Activated CD4-positive, alpha-beta T cell treated with anti-CD3 and anti-CD28 coated beads, Interleukin-2, amount 50 U/mL, for 16 hours (primary cell): ENCODE measurements around the gene RABGAP1L.
A peak's percentile ranks its signal among the peaks of the same experiment; 100 is the strongest.
"Not testable (repeated sequence)": the region's sequence is repeated elsewhere in the genome, so short reads cannot be mapped to it uniquely, and the experiment has no call there.

Experiments used
- DNase-seq: peaks from one replicate; pipeline ENCODE4 v3.0.0-alpha.2; 2020

RABGAP1L gene

DNA sequence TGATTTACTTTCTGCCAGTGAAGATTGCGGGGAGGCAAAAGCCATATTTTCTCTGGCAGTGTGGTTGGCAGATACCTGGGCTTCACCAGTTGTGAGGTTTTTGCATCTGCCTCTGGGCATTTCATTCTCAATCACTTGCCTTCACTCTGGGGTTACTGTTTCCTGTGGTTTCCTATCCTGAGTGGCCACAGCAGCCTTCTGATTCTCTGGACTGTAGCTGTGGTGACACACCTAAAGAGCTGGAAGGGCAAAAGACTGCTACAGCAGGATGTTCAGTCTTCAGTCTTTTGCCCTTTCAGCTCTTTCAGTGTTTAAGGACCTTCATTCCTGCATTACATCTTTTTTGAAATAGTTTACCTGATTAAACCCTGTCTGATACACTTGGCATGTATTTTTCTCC, 237.9 kb downstream of the RABGAP1L start:
- peak; percentile 12 for DNase-seq

DNA sequence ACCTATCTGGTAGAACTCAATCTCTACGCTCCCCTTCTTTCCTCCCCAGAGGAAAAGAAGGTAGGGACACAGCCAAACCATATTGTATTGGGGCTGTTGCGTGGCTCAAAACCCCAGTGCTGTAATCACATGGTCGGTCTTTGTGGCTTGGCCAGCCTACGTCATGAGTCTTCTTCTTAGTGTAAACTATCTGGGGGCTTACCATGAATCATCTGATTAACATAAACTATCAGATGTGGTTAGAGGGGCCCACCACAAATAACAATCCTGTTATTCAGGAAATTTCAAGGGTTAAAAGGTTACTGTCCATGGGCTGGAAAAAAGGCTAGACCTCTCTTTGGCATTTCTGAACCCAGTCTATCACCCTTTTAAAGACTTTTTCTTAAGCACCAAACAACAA, 238.9 kb downstream of the RABGAP1L start:
- no peak for DNase-seq

DNA sequence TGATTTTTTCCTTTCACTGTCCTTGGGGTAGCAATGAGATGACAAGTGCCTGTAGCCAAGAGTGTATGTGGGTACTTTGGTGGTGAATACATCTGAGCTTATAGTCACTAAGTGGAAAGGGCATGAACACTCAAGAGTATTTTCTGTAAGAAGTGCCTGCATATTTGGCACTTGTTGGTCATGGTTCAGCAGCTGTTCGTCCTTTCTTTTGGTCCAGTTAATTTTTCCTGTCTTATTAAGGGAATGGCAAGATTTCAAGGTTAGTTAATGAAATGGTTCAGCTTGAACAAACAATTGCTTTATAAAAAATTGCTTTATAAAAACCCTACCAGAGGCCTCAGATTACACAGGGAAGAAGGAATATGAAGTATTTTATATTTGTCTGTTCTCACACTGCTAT, 239.9 kb downstream of the RABGAP1L start:
- no peak for DNase-seq

DNA sequence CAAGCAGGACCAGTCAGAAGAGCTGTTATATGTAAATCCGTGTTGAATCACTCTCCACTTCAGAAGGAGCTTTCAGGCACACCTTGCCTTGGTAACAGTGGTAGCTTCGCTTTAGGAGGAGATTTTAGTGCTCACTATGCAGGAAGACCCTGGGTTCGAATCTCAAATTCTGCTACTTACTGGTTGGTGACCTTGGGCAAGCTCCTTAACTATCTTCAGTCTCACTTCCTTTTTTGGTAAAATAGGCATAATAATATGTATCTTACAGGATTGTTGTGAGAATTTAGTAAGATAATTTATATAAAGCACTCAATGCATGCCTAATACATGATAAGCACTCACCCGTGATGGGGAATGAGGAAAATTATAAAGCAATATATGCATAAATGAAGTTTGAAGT, 241.8 kb downstream of the RABGAP1L start:
- no peak for DNase-seq

DNA sequence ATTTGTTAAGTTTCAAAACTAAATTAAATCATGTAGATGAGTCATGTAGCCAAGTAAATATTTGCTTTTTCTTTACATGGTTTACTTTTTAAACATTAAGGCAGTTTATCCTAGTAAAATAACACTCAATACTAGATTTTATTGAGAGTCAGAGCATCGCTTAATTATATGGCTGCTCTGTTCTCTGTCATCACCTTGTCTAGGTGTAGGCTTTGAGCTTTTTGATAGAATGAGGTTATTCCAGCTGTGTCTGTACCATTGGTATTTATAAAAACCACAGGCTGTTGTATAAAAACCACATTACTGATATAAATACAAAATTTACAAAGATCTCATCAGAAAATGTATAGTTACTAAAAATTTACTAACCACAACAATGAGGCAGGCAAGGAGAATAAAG, 245.9 kb downstream of the RABGAP1L start:
- no peak for DNase-seq

DNA sequence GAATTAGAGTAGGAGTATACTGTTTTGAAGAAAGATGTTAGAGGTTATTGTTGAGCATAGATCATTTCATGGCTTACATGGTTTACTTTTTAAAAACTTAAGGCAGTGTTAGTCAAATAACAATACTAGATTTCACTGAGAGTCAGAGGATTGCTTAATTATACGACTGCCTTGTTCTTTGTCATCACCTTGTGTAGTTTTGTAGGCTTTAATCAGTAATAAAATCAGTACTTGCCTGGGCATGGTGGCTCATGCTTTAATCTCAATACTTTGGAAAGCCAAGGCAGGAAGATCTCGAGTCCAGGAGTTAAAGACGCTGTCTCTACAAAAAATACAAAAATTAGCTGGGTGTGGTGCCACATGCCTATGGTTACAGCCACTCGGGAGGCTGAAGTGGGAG, 247.1 kb downstream of the RABGAP1L start:
- DNase-seq, result no peak

DNA sequence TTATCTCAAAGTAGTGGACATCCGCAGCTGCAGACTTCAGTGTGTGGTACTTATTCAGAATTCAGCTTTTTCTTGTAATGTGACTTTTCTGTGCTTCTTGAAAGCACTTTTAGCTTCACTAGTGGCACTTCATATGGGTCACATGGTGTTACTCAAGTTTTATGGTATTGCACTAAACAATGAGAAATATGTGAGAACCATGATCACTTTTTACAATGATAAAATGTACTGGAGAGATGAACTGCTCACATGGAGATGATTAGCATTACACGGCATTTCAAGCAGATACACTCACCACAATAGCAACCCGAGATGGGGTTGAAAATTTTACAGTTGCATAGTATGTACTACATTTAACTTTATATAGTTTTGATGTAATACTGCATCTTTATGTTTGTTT, 248.3 kb downstream of the RABGAP1L start:
- no peak for DNase-seq

DNA sequence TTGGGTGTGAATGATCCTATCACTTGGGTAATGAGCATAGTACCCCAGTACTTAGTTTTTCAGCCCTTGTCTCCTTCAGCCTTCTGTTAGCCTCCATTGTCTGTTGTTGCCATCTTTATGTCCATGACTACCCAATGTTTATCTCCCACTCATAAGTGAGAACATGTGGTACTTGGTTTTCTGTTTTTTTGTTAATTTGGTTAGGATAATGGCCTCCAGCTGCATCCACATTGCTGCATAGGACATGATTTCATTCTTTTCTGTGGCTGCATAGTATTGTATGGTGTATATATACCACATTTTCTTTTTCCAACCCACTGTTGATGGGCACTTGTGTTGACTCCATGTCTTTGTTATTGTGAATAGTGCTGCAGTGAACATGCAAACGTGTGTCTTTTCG, 248.8 kb downstream of the RABGAP1L start:
- DNase-seq, result no peak

DNA sequence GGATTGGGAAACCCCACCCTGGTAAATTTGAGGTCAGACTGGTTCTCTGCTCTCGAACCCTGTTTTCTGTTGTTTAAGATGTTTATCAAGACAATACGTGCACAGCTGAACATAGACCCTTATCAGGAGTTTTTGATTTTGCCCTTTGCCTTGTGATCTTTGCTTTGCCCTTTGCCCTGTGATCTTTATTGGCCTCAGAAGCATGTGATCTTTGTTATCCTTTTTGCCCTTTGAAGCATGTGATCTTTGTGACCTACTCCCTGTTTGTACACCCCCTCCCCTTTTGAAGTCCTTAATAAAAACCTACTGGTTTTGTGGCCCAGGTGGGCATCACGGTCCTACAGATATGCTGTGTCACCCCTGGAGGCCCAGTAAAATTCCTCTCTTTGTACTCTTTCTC, 250.5 kb downstream of the RABGAP1L start:
- not testable (repeated sequence) for DNase-seq

DNA sequence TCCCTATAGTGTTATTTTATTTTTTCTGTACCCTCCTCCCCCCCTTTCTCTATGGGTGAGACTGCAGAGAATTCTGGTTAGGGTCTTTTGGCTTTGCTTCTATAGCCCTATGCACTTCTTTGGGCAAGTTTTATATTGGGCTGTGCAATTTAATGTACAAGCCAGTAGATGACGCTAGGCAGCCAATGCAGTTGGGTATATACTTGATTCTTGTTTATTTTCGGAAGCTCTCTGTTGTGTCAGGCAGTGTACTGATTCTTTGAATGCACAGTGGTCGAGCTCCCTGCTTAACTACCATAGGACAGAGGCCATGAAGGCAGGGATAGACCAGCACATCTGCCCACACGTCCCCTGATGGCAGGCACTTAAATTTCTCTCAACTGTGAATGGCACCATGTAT, 254.3 kb downstream of the RABGAP1L start:
- DNase-seq, result no peak

DNA sequence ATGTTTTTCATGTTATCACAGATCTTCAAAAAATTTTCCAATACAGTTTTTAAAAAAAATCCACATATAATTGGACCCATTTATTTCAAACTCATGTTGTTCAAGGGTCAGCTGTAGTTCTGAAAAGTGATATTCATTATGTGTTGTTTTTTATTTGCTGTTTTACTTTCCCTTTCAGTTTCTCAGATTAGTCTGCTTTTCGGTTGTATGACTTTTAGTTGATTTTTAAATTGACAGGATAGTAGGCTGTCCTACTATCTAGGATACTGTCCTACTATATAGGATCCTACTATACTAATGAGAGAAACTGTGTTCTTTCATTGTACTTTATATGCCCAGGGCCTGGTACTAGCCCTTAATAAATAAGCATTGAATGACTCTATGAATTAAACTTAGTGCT, 254.9 kb downstream of the RABGAP1L start:
- DNase-seq, result no peak

DNA sequence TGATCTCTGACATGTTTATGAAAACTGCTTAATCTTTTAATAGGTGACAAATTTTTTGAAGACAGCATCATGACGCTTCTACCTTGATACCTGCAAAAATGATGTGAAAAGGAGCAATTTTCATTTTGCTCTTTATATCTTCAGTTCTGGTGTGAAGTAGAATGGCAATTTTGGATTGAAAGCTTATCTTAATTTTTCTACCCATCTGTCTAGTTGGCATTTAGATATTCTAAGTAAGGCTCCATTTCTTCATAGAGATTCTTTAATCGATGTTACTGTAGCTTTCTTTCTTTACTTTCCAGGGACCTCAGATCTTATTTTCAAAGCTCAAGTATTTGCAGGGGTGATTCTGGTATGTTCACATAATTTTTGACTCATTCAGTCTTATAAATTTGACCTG, 256.2 kb downstream of the RABGAP1L start:
- DNase-seq, result no peak

DNA sequence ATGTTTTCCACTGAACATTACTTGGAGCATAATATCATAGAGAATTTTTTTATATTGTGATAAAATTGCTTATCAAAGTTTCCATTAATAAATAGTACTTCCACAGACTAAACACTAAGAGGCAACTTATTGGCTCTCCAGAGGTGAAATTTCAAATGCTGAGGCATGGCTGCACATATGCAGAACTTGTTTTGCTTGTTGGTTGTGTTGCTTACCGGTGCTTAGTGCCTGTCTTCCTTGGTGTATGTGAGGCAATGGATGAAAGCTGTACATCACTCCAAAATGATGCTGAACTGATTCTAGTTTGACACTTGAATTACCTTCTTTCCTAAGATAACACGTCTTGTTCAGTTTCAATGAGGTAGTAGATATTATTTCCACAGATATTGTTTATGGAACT, 258.6 kb downstream of the RABGAP1L start:
- DNase-seq, result no peak

DNA sequence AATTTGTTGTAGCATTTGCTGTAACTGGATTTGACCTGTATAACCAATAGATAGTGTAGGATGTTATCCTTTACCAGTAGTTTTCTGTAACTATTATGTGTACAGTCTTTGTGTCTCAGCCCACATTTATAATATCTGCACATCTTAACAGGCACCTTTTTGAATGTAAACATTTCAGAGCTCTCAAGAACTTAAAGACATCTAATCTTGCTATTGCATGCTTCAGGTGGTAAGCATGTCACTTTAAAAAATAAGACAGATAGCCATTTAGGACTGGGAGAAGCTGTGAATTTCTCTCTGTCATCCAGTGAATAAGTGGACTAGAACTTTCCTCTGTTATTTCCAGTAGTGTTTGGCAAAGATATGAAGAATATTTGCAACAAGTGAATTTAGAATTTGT, 265.8 kb downstream of the RABGAP1L start:
- no peak for DNase-seq

DNA sequence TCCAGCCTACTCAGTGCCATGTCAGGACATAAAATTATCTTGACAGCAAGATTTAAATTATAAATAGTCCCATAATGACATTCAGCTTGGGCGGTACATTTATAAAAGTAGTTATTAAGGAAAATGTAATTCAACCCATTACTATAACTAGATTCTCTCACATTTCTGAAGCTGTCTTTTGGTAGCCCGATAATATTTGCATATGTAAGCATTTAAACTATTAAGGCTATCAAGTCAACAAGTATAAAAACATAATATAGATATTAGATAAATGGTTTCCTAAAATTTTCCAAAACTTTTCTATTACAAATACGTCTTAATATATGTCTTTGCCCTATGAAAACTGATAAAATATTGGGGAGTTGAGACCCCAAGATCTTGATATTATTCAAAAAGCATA, 266.8 kb downstream of the RABGAP1L start:
- DNase-seq, result no peak

DNA sequence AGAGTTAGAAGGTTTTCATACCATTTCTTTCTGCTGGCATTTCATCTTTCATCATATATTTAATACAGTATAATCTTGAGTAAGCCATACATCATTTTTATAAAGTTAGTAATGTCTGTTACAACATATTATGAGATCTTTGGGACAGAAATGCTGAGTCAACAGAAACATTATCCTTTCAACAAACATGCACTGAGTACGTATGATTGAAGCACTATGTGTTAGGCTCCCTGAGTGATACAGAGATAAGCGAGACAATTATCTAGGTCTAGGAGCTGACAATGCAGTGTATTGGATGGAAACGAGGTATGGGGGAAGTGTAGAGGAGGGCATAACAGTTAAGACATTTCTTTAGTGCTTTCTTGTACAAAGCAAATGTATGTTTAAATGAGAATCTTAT, 268.7 kb downstream of the RABGAP1L start:
- DNase-seq, result no peak

DNA sequence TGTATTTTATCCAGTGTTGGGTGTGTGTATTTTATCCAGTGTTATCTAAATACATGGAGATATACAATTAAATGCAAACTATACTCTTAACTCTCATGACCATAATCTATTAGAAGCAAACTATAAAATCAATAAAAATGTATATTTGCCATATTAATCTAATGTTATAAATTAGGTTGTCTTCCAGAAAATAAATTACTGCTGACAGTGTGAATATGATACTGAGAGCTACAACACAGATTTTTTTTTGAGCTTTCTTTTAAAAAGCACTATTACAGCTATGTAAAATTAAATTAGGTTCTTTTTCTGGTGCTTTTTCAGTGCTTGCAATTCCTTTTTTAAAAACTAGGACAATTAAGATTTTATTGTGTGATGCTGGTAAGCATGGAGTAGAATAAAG, 269.4 kb downstream of the RABGAP1L start:
- DNase-seq, result no peak

DNA sequence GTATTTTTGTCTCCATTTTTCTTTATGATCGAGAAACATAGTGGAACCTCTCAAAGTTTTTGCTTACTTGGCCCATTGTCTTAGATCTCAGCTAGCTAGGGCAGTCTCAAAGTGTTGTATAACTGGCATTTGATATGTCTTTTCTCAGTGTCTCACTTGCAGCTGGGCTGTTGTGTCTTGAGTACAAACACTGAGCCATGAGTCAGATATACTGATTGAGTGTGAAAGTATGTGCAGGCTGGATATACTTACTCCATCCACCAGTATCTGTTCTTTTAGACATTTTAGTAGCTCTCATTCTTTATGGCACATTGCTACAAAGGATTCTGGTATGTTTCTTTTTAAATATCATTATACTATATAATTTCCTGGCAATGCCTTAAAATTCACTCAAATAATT, 274.1 kb downstream of the RABGAP1L start:
- no peak for DNase-seq

DNA sequence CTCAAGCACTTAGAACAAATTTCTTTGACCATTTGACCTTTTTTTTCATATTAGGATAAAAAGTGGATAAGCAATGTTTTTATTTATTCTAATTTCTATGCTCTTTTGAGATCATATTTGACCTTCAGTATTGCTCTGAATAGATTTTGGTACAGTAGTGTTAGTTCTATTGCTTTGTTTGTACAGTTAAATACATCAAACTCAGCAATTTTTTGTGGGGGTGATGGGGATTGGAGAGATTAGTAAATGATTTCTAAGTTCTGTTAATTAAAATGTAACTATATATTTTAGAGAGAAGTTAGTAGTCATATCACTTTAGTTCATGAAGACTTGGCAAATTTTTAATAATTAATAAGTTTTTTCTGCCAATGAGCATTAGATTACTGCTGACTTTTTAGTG, 286.0 kb downstream of the RABGAP1L start:
- no peak for DNase-seq

DNA sequence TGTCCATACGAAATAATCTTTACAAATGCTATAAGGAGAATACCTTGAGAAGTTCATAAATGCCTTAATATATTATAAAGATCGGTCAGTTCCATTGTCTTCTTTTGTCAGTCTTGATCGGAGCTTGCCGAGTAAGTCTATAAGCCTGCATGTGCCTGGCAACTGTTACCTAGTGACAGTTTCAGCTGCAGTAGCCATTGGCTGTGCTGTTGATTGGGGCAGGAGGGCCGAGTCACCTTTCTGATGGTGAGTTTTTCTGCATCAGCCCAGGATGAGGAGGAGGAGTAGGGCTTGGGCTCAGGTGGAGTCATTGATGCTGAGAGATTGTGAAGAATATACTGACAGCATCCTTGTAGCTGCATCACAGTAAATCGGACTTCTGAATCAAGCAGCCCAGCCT, 286.5 kb downstream of the RABGAP1L start:
- DNase-seq, result no peak

DNA sequence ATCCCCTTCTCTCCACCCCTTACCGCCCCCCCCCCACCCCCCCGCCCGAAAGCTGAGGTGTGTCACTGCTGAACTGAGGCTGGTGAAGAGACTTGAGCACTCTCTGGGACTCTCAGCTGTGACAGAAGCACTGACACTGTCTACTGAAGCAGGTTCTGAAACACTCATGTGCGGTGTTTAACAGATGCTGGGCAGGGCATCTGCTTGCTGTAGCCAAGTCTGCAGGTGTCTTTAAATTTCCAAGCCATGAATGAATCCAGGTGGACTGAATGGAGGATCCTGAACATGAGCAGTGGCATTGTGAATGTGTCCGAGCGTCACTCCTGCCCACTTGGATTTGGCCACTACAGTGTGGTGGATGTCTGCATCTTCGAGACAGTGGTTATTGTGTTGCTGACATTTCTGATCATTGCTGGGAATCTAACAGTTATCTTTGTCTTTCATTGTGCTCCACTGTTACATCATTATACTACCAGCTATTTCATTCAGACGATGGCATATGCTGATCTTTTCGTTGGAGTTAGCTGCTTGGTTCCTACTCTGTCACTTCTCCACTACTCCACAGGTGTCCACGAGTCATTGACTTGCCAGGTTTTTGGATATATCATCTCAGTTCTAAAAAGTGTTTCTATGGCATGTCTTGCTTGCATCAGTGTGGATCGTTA, 288.7 kb downstream of the RABGAP1L start, which contains the start of gene GPR52:
TSS of gene GPR52 (plus strand) at position 99 of the 665 bp plus-strand sequence. CDS start at position 247, 148 bp downstream.
- no peak for DNase-seq

DNA sequence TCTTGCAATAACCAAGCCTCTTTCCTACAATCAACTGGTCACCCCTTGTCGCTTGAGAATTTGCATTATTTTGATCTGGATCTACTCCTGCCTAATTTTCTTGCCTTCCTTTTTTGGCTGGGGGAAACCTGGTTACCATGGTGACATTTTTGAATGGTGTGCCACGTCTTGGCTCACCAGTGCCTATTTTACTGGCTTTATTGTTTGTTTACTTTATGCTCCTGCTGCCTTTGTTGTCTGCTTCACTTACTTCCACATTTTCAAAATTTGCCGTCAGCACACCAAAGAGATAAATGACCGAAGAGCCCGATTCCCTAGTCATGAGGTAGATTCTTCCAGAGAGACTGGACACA, 289.2 kb downstream of the RABGAP1L start:
- DNase-seq, result no peak

DNA sequence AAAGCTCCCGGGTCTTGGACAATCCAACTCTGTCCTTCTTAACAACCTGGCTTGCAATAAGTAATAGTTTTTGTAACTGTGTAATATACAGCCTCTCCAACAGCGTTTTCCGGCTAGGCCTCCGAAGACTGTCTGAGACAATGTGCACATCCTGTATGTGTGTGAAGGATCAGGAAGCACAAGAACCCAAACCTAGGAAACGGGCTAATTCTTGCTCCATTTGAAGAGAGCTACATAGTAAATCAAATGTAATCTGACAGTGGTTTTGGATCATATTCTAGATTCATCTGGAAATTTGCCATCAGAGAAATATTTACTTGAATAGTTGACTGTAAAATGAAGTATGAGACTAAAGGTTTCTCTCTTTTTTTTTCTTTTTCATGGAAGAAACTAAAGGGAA, 289.7 kb downstream of the RABGAP1L start:
- DNase-seq, result no peak

DNA sequence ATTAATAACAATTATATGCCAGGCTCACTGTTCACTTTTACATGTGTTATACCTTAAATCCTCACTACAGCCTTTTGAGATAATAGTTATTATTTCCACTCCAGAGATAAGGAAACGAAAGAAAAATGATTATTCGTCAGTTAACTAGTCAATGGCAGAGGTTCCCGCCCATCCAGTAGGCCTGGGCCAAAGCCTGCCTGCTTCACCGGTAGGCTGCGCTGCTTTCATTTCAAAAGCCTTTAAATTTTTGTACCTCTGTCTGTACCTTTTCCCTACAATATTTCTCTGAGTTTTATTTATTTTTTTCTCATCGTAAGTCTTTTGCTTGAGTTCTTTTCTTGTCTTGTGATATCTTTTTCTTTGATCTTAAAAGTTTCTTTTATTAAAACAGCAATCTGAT, 292.1 kb downstream of the RABGAP1L start:
- no peak for DNase-seq

DNA sequence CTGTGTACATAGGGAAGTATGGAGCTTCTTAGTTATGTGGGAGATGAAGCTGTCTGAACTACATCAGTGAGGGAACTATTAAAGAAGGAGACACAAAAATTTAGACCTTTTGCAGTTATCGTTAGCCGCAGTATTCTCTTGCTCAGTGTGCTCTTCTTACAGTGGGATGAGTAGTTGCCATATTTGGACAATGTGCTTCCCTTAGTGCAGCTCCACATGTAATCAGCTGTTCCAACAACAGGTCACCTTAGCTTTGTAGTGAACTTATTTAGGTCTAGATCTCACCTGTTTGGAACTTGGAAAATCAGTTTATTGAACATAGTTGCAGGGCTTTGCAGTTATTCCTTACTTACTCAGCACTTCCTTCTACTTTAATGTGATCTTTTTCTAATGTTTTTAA, 306.5 kb downstream of the RABGAP1L start:
- DNase-seq, result no peak

DNA sequence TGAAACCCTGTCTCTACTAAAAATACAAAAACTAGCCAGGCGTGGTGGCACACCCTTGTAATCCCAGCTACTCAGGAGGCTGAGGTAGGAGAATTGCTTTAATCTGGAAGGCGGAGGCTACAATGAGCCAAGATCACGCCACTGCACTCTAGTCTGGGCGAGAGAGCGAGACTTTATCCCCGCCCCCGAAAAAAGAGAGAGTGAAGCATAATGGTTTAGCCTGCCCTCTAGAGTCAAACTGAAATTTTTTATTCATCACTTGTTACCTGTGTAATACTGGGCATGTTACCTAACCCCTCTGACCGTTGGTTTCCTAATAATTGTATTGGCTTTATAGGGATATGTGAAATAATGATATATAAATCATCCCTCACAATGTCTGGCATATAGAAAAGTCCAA, 307.3 kb downstream of the RABGAP1L start:
- no peak for DNase-seq
